T-helper 2 cell treated with Interferon-gamma antibody and Interleukin-4, amounts not matched to agents 5 μg/mL and 100 μg/mL, for 36 hours (primary cell): ENCODE data around the gene TMPRSS11B.
A peak's percentile ranks its signal among the peaks of the same experiment; 100 is the strongest.
"Not testable (repeated sequence)": the region's sequence is repeated elsewhere in the genome, so short reads cannot be mapped to it uniquely, and the experiment has no call there.

Experiments used
- DNase-seq: peaks from one replicate; pipeline ENCODE4 v3.0.0; 2021; ENCODE audit warnings: low spot score
- H3K27ac Mint-ChIP-seq: one replicate; pipeline ENCODE4 v1.8.0; 2021; ENCODE audit warnings: mild to moderate bottlenecking, mixed read lengths
- H3K27me3 Mint-ChIP-seq: one replicate; pipeline ENCODE4 v1.8.0; 2021; ENCODE audit warnings: low read depth, mixed read lengths
- H3K36me3 Mint-ChIP-seq: one replicate; pipeline ENCODE4 v1.8.0; 2021; ENCODE audit warnings: low read depth, mixed read lengths
- H3K4me1 Mint-ChIP-seq: one replicate; pipeline ENCODE4 v1.8.0; 2021; ENCODE audit warnings: low read depth, mixed read lengths
- H3K4me3 Mint-ChIP-seq: one replicate; pipeline ENCODE4 v1.8.0; 2022; ENCODE audit warnings: mild to moderate bottlenecking, moderate library complexity, mixed read lengths
- H3K9me3 Mint-ChIP-seq: one replicate; pipeline ENCODE4 v1.8.0; 2021; ENCODE audit warnings: mixed read lengths

TMPRSS11B gene

GRCh38 chr4:68245594-68245993 lies at the start of gene TMPRSS11B:
TSS of gene TMPRSS11B (minus strand) at chr4:68245694. CDS start at chr4:68245558, 136 bp downstream.
- no peak within 1 kb of the TSS for H3K4me3 Mint-ChIP-seq

GRCh38 chr4:68291256-68291655 lies 45.8 kb upstream of the TMPRSS11B start:
- Mint-ChIP-seq H3K4me3 (no peak overlapping the region), H3K4me1 (no peaks in the 10 kb centered on the region), H3K27ac (no peak overlapping the region), H3K9me3 (no peaks in the 10 kb centered on the region), H3K36me3 (no peaks in the 10 kb centered on the region), H3K27me3 (peaks cover 7% of the 10 kb centered on the region)
- DNase-seq, result no peak

More at GRCh38 chr4:68245594-68245993, at the start of gene TMPRSS11B:
- no peaks in the 10 kb centered on the region for H3K27me3 Mint-ChIP-seq
- H3K4me1 Mint-ChIP-seq, result peaks cover 13% of the 10 kb centered on the region
- no peak for DNase-seq
- H3K36me3 Mint-ChIP-seq, result peaks cover 4% of the 10 kb centered on the region
- H3K27ac Mint-ChIP-seq, result no peak within 1 kb of the TSS
- H3K9me3 Mint-ChIP-seq, result peaks cover 4% of the 10 kb centered on the region

GRCh38 chr4:68288393-68288740 lies 42.9 kb upstream of the TMPRSS11B start:
- no peak overlapping the region for H3K4me3 Mint-ChIP-seq
- peaks cover 7% of the 10 kb centered on the region for H3K27me3 Mint-ChIP-seq
- no peak overlapping the region for H3K27ac Mint-ChIP-seq
- no peak for DNase-seq
- no peaks in the 10 kb centered on the region for H3K4me1 Mint-ChIP-seq
- H3K36me3 Mint-ChIP-seq, result no peaks in the 10 kb centered on the region
- no peaks in the 10 kb centered on the region for H3K9me3 Mint-ChIP-seq

- DNase-seq, result no peak
- no peaks in the 10 kb centered on the region for H3K36me3 Mint-ChIP-seq
- peaks cover 7% of the 10 kb centered on the region for H3K27me3 Mint-ChIP-seq
- no peak overlapping the region for H3K27ac Mint-ChIP-seq
- H3K9me3 Mint-ChIP-seq, result no peaks in the 10 kb centered on the region
- H3K4me1 Mint-ChIP-seq, result no peaks in the 10 kb centered on the region
- no peak overlapping the region for H3K4me3 Mint-ChIP-seq
Measured at GRCh38 chr4:68287704-68288392, 42.4 kb upstream of the TMPRSS11B start.

- H3K9me3 Mint-ChIP-seq, result no peaks in the 10 kb centered on the region
- no peak for DNase-seq
- no peaks in the 10 kb centered on the region for H3K4me1 Mint-ChIP-seq
- no peaks in the 10 kb centered on the region for H3K36me3 Mint-ChIP-seq
- H3K4me3 Mint-ChIP-seq, result no peak overlapping the region
- peaks cover 3% of the 10 kb centered on the region for H3K27me3 Mint-ChIP-seq
- no peak overlapping the region for H3K27ac Mint-ChIP-seq
Measured at GRCh38 chr4:68283714-68284113, 38.2 kb upstream of the TMPRSS11B start.

- no peak overlapping the region for H3K27ac Mint-ChIP-seq
- no peaks in the 10 kb centered on the region for H3K9me3 Mint-ChIP-seq
- H3K4me3 Mint-ChIP-seq, result no peak overlapping the region
- H3K4me1 Mint-ChIP-seq, result no peaks in the 10 kb centered on the region
- H3K27me3 Mint-ChIP-seq, result peaks cover 3% of the 10 kb centered on the region
- no peak for DNase-seq
- no peaks in the 10 kb centered on the region for H3K36me3 Mint-ChIP-seq
Measured at GRCh38 chr4:68283095-68283494, 37.6 kb upstream of the TMPRSS11B start.

GRCh38 chr4:68281796-68282740 lies 36.6 kb upstream of the TMPRSS11B start:
- not testable (repeated sequence) for DNase-seq, H3K4me1 Mint-ChIP-seq, H3K36me3 Mint-ChIP-seq, H3K27ac Mint-ChIP-seq, H3K27me3 Mint-ChIP-seq, H3K9me3 Mint-ChIP-seq, H3K4me3 Mint-ChIP-seq

- H3K27ac Mint-ChIP-seq, result no peak overlapping the region
- H3K9me3 Mint-ChIP-seq, result no peaks in the 10 kb centered on the region
- no peaks in the 10 kb centered on the region for H3K27me3 Mint-ChIP-seq
- H3K4me3 Mint-ChIP-seq, result no peak overlapping the region
- no peaks in the 10 kb centered on the region for H3K4me1 Mint-ChIP-seq
- H3K36me3 Mint-ChIP-seq, result no peaks in the 10 kb centered on the region
- no peak for DNase-seq
Measured at GRCh38 chr4:68278029-68278428, 32.5 kb upstream of the TMPRSS11B start.

- H3K27ac Mint-ChIP-seq, result no peak overlapping the region
- H3K27me3 Mint-ChIP-seq, result no peaks in the 10 kb centered on the region
- H3K4me1 Mint-ChIP-seq, result no peaks in the 10 kb centered on the region
- no peak overlapping the region for H3K4me3 Mint-ChIP-seq
- H3K36me3 Mint-ChIP-seq, result no peaks in the 10 kb centered on the region
- no peaks in the 10 kb centered on the region for H3K9me3 Mint-ChIP-seq
- no peak for DNase-seq
Measured at GRCh38 chr4:68277627-68278026, 32.1 kb upstream of the TMPRSS11B start.

- Mint-ChIP-seq H3K4me1 (peaks cover under 1% of the 10 kb centered on the region), H3K4me3 (no peak overlapping the region), H3K9me3 (peaks cover 4% of the 10 kb centered on the region), H3K27ac (no peak overlapping the region), H3K27me3 (no peaks in the 10 kb centered on the region), H3K36me3 (no peaks in the 10 kb centered on the region)
- DNase-seq, result no peak
Measured at GRCh38 chr4:68272860-68273259, 27.4 kb upstream of the TMPRSS11B start.

GRCh38 chr4:68272380-68272779 lies 26.9 kb upstream of the TMPRSS11B start:
- peaks cover 5% of the 10 kb centered on the region for H3K4me1 Mint-ChIP-seq
- no peak overlapping the region for H3K27ac Mint-ChIP-seq
- H3K4me3 Mint-ChIP-seq, result peak overlapping the region; percentile 56
- no peak for DNase-seq
- peaks cover 7% of the 10 kb centered on the region for H3K9me3 Mint-ChIP-seq
- H3K36me3 Mint-ChIP-seq, result no peaks in the 10 kb centered on the region
- H3K27me3 Mint-ChIP-seq, result no peaks in the 10 kb centered on the region

- Mint-ChIP-seq H3K27me3 (no peaks in the 10 kb centered on the region), H3K4me1 (peaks cover 5% of the 10 kb centered on the region), H3K9me3 (peaks cover 7% of the 10 kb centered on the region), H3K4me3 (peak overlapping the region; percentile 56), H3K36me3 (no peaks in the 10 kb centered on the region), H3K27ac (no peak overlapping the region)
- no peak for DNase-seq
Measured at GRCh38 chr4:68271851-68272357, 26.4 kb upstream of the TMPRSS11B start.

- H3K4me1 Mint-ChIP-seq, result peaks cover 14% of the 10 kb centered on the region
- H3K27me3 Mint-ChIP-seq, result no peaks in the 10 kb centered on the region
- H3K4me3 Mint-ChIP-seq, result no peak overlapping the region
- DNase-seq, result no peak
- H3K9me3 Mint-ChIP-seq, result peaks cover 20% of the 10 kb centered on the region
- H3K27ac Mint-ChIP-seq, result no peak overlapping the region
- no peaks in the 10 kb centered on the region for H3K36me3 Mint-ChIP-seq
Measured at GRCh38 chr4:68267433-68267944, 22.0 kb upstream of the TMPRSS11B start.
